ENCODE measurements around the gene SLC9C2. TPM values are rescaled to one million over a fixed set of nuclear protein-coding genes. Genes with fewer than 3 reads are reported as not detected.

Gene SLC9C2
- total and polyA plus RNA-seq, 8 donors, result 0.14 to 0.86 (median 0.39) TPM

DNA sequence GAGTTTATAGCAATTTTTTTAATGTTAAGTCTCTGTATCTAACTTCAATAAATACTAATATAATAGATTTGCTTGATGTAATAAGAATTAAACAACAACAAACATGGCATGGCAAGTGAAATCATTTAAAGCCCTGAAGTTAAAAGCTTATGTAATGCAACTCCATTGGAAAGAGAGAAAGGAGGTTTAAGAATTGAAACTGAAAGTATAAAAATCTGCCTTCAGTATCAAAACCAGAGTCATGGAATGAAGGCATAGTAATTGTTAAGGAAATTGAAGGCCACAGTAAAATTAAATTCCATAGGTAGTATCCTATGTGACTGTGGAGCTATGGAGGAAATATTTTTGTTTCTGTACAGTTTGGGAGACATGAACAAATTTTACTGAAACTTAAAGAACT, 70.6 kb downstream of the SLC9C2 start:
- intact Hi-C loops (cut with DNase I), result no loop called here
- DNase-seq, result no peak
- H3K9me3 ChIP-seq, result no peaks in the 10 kb centered on the region
- TF ChIP-seq, protein P1, sequence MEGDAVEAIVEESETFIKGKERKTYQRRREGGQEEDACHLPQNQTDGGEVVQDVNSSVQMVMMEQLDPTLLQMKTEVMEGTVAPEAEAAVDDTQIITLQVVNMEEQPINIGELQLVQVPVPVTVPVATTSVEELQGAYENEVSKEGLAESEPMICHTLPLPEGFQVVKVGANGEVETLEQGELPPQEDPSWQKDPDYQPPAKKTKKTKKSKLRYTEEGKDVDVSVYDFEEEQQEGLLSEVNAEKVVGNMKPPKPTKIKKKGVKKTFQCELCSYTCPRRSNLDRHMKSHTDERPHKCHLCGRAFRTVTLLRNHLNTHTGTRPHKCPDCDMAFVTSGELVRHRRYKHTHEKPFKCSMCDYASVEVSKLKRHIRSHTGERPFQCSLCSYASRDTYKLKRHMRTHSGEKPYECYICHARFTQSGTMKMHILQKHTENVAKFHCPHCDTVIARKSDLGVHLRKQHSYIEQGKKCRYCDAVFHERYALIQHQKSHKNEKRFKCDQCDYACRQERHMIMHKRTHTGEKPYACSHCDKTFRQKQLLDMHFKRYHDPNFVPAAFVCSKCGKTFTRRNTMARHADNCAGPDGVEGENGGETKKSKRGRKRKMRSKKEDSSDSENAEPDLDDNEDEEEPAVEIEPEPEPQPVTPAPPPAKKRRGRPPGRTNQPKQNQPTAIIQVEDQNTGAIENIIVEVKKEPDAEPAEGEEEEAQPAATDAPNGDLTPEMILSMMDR (IDR thresholded peaks at IDR 0.05), result no peak
- H3K36me3 ChIP-seq, result no peaks in the 10 kb centered on the region
- peak; percentile 25 for ATAC-seq
- H3K4me1 ChIP-seq, result no peaks in the 10 kb centered on the region
- no peak overlapping the region for H3K4me3 ChIP-seq
- no peak overlapping the region for H3K27ac ChIP-seq
- H3K27me3 ChIP-seq, result no peaks in the 10 kb centered on the region

GRCh38 chr1:173530795-173531693, 71.8 kb downstream of the SLC9C2 start:
- no peaks in the 10 kb centered on the region for H3K9me3 ChIP-seq
- DNase-seq (no peak), ATAC-seq (no peak)
- H3K27ac ChIP-seq, result no peak overlapping the region
- no peak overlapping the region for H3K4me3 ChIP-seq
- TF ChIP-seq, protein P1 (IDR thresholded peaks at IDR 0.05), result no peak
- no peaks in the 10 kb centered on the region for H3K36me3 ChIP-seq
- intact Hi-C loops (cut with DNase I), result no loop called here
- H3K27me3 ChIP-seq, result no peaks in the 10 kb centered on the region
- no peaks in the 10 kb centered on the region for H3K4me1 ChIP-seq

DNA sequence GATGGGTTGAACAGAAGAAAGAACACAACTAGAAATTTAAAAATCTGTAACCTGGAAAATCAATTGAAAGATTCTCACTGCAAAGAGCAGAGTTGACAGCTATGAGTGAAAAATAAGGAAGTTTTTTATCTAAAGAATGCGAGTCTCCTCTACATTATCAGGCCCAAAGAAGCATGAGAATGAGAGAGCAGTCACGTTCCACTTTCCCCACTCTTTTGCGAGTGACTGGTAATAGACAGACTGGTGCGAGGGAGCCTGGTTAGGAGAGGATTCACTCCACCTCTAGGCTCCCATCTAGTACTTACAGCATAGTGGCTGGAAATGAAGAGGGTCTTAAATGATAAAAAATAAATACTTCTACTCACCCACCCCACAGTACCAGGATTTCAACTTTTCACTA, 73.8 kb downstream of the SLC9C2 start:
- ATAC-seq, result no peak

GRCh38 chr1:173527151-173527826, 75.6 kb downstream of the SLC9C2 start:
- Histone ChIP-seq H3K4me1 (no peaks in the 10 kb centered on the region), H3K4me3 (no peak overlapping the region), H3K27ac (no peak overlapping the region), H3K9me3 (no peaks in the 10 kb centered on the region), H3K27me3 (no peaks in the 10 kb centered on the region), H3K36me3 (no peaks in the 10 kb centered on the region)
- TF ChIP-seq, protein P1 (IDR thresholded peaks at IDR 0.05), result no peak
- intact Hi-C loops (cut with DNase I), result no loop called here
- ATAC-seq (peak; percentile 18), DNase-seq (no peak)

More for the DNA sequence above, 73.8 kb downstream of the SLC9C2 start:
- no peaks in the 10 kb centered on the region for H3K27me3 ChIP-seq
- H3K36me3 ChIP-seq, result no peaks in the 10 kb centered on the region
- no peaks in the 10 kb centered on the region for H3K4me1 ChIP-seq
- H3K27ac ChIP-seq, result no peak overlapping the region
- intact Hi-C loops (cut with DNase I), result no loop called here
- no peak for DNase-seq
- no peaks in the 10 kb centered on the region for H3K9me3 ChIP-seq
- TF ChIP-seq, protein P1 (IDR thresholded peaks at IDR 0.05), result no peak
- H3K4me3 ChIP-seq, result no peak overlapping the region

DNA sequence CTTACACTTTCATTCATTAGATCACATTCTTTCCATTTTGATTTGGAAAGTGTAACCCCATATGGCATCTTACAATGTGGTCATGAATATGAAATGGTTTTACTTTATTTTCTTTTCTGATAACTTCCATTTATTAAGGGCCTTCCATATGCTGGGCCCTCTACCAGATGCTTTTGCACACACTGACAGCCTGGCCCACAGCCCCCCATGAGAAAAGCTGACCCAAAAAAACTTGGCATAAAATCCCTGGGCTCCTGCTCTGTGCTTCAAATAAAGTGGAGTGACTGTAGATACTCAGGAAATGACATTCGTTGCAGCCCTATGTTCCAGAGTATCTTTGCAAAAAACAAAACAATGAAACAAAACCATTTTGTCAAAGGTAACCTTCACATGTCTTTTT, 76.9 kb downstream of the SLC9C2 start:
- no peak for DNase-seq
- no peaks in the 10 kb centered on the region for H3K4me1 ChIP-seq
- intact Hi-C loops (cut with DNase I), result no loop called here

More for the DNA sequence above, 76.9 kb downstream of the SLC9C2 start:
- TF ChIP-seq, protein P1 (IDR thresholded peaks at IDR 0.05), result no peak
- ATAC-seq, result no peak
- Histone ChIP-seq H3K4me3 (no peak overlapping the region), H3K27ac (no peak overlapping the region), H3K27me3 (no peaks in the 10 kb centered on the region), H3K36me3 (no peaks in the 10 kb centered on the region), H3K9me3 (no peaks in the 10 kb centered on the region)

Measured in left lung (tissue), 10 donors.